ENCODE results near the gene DEFB124. TPM values are rescaled to one million over a fixed set of nuclear protein-coding genes. Genes with fewer than 3 reads are reported as not detected.

DEFB124 gene
- total RNA-seq, 2 experiments from 2014 or later = not detected

- CTCF ChIA-PET = no interaction called here
- peaks cover 13% of the 10 kb centered on the region for H3K27me3 Mint-ChIP-seq
Measured at GRCh38 chr20:31425797-31426196, 49.1 kb downstream of the DEFB124 start.

DNA sequence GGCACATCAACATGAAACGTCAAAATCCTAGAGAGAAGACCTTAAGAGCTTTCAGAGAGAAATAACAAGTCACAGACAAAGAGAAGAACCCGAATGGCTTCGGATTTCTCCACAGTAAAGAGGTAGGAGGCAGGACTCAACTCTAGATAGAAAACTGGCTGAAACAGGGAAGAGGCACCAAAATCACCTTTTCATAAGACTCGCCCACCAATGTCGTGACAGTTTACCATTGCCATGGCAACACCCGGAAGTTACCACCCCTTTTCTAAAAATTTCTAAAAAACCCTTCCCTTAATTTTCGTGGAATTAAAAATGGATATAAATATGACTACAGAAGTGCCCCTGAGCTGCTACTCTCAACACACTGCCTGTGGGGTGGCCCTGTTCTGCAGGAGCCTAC is 56.6 kb downstream of the DEFB124 start:
- Mint-ChIP-seq H3K27ac (no peak overlapping the region), H3K4me1 (ENCODE audit: low read depth) (no peaks in the 10 kb centered on the region), H3K4me3 (no peak overlapping the region), H3K27me3 (peaks cover 29% of the 10 kb centered on the region), H3K36me3 (ENCODE audit: low read depth) (no peaks in the 10 kb centered on the region), H3K9me3 (no peaks in the 10 kb centered on the region)
- H3K4me1 ChIP-seq (ENCODE audit: insufficient read depth, low read length) = no peaks in the 10 kb centered on the region
- CTCF ChIA-PET = no interaction called here
- no peaks in the 10 kb centered on the region for H3K9me3 ChIP-seq (ENCODE audit: control insufficient read depth in 1 of 2, insufficient read depth in 1 of 2, low read length in 2 of 2)
- no peaks in the 10 kb centered on the region for H3K36me3 ChIP-seq (ENCODE audit: insufficient read depth, low read length)
- H3K4me3 ChIP-seq (ENCODE audit: low read length) = no peak overlapping the region
- TF ChIP-seq, protein P1, sequence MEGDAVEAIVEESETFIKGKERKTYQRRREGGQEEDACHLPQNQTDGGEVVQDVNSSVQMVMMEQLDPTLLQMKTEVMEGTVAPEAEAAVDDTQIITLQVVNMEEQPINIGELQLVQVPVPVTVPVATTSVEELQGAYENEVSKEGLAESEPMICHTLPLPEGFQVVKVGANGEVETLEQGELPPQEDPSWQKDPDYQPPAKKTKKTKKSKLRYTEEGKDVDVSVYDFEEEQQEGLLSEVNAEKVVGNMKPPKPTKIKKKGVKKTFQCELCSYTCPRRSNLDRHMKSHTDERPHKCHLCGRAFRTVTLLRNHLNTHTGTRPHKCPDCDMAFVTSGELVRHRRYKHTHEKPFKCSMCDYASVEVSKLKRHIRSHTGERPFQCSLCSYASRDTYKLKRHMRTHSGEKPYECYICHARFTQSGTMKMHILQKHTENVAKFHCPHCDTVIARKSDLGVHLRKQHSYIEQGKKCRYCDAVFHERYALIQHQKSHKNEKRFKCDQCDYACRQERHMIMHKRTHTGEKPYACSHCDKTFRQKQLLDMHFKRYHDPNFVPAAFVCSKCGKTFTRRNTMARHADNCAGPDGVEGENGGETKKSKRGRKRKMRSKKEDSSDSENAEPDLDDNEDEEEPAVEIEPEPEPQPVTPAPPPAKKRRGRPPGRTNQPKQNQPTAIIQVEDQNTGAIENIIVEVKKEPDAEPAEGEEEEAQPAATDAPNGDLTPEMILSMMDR (IDR thresholded peaks at IDR 0.05) = no peak
- no peak overlapping the region for H3K27ac ChIP-seq (ENCODE audit: low read depth in 1 of 2, low read length in 2 of 2)
- peaks cover 0 to 3% of the 10 kb centered on the region in 2 experiments for H3K27me3 ChIP-seq (ENCODE audit: control insufficient read depth in 1 of 2, insufficient read depth in 2 of 2, low read length in 2 of 2)
- intact Hi-C loops (cut with DNase I, micrococcal nuclease) = no loop called here
- ATAC-seq (ENCODE audit: poor library complexity) = no peak
- POLR2A ChIA-PET = no interaction called here
- DNase-seq = no peak

More at GRCh38 chr20:31425797-31426196, 49.1 kb downstream of the DEFB124 start:
- TF ChIP-seq, protein P1 (IDR thresholded peaks at IDR 0.05) = no peak
- Mint-ChIP-seq H3K4me3 (no peak overlapping the region), H3K4me1 (ENCODE audit: low read depth) (no peaks in the 10 kb centered on the region), H3K9me3 (no peaks in the 10 kb centered on the region), H3K27ac (no peak overlapping the region), H3K36me3 (ENCODE audit: low read depth) (no peaks in the 10 kb centered on the region)
- POLR2A ChIA-PET = no interaction called here
- intact Hi-C loops (cut with DNase I, micrococcal nuclease) = no loop called here
- DNase-seq (no peak), ATAC-seq (ENCODE audit: poor library complexity) (no peak)
- peaks cover 0 to 1% of the 10 kb centered on the region in 2 experiments for H3K27me3 ChIP-seq (ENCODE audit: control insufficient read depth in 1 of 2, insufficient read depth in 2 of 2, low read length in 2 of 2)
- no peak overlapping the region for H3K27ac ChIP-seq (ENCODE audit: low read depth in 1 of 2, low read length in 2 of 2)
- no peak overlapping the region for H3K4me3 ChIP-seq (ENCODE audit: low read length)
- no peaks in the 10 kb centered on the region for H3K4me1 ChIP-seq (ENCODE audit: insufficient read depth, low read length)
- H3K9me3 ChIP-seq (ENCODE audit: control insufficient read depth in 1 of 2, insufficient read depth in 1 of 2, low read length in 2 of 2) = no peaks in the 10 kb centered on the region
- no peaks in the 10 kb centered on the region for H3K36me3 ChIP-seq (ENCODE audit: insufficient read depth, low read length)

DNA sequence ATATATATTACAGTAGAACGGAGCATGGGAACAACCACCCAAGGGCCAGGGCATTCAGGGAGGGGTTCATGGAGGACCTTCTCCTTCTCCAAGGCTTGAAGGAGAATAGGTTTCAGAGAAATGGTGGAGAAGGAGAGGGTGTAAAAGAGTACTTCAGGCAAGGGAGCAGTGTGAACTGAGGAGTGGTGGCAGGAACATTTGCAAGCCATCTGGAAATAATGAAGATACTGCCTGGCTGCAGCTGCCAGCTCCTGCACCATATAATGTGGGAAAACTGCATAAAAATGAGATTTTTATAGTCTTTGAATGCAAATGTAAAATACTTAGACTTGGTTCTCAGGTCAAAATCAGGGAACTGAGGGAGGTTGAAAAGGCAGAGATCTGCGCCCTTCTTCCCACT is 59.3 kb downstream of the DEFB124 start:
- no peak overlapping the region for H3K4me3 Mint-ChIP-seq
- ATAC-seq (ENCODE audit: poor library complexity) (no peak), DNase-seq (no peak)
- no peaks in the 10 kb centered on the region for H3K9me3 ChIP-seq (ENCODE audit: control insufficient read depth in 1 of 2, insufficient read depth in 1 of 2, low read length in 2 of 2)
- H3K4me3 ChIP-seq (ENCODE audit: low read length) = no peak overlapping the region
- TF ChIP-seq, protein P1 (IDR thresholded peaks at IDR 0.05) = no peak
- no peak overlapping the region for H3K27ac ChIP-seq (ENCODE audit: low read depth in 1 of 2, low read length in 2 of 2)
- H3K36me3 ChIP-seq (ENCODE audit: insufficient read depth, low read length) = no peaks in the 10 kb centered on the region
- POLR2A ChIA-PET = no interaction called here
- no peak overlapping the region for H3K27ac Mint-ChIP-seq
- H3K4me1 ChIP-seq (ENCODE audit: insufficient read depth, low read length) = no peaks in the 10 kb centered on the region
- CTCF ChIA-PET = no interaction called here
- no peaks in the 10 kb centered on the region for H3K4me1 Mint-ChIP-seq (ENCODE audit: low read depth)
- H3K9me3 Mint-ChIP-seq = no peaks in the 10 kb centered on the region
- H3K36me3 Mint-ChIP-seq (ENCODE audit: low read depth) = no peaks in the 10 kb centered on the region
- intact Hi-C loops (cut with DNase I, micrococcal nuclease) = no loop called here
- peaks cover 0 to 3% of the 10 kb centered on the region in 2 experiments for H3K27me3 ChIP-seq (ENCODE audit: control insufficient read depth in 1 of 2, insufficient read depth in 2 of 2, low read length in 2 of 2)
- H3K27me3 Mint-ChIP-seq = peaks cover 25% of the 10 kb centered on the region

Other genes starting within 250 kb of the DEFB124 start
- gene DEFB115, start 217.5 kb downstream of the DEFB124 start, total RNA-seq = not detected
- gene DEFB116, start 166.5 kb downstream of the DEFB124 start, total RNA-seq = not detected
- gene DEFB118, start 106.5 kb downstream of the DEFB124 start, total RNA-seq = not detected
- not detected for gene DEFB119, start 84.5 kb downstream of the DEFB124 start, total RNA-seq
- gene DEFB121, start 68.9 kb downstream of the DEFB124 start, total RNA-seq = not detected
- not detected for gene DEFB123, start 34.5 kb downstream of the DEFB124 start, total RNA-seq
- not detected for gene REM1, start 161 bp upstream of the DEFB124 start, total RNA-seq
- 100 to 1,000 TPM in 1 of 2 experiments, 10 to 100 TPM in 1; 97.8 to 113 TPM for gene HM13, start 39.3 kb upstream of the DEFB124 start, total RNA-seq
- gene ID1, start 130.2 kb upstream of the DEFB124 start, total RNA-seq = 10 to 100 TPM; 22.8 to 24.2 TPM
- not detected for gene COX4I2, start 162.8 kb upstream of the DEFB124 start, total RNA-seq
- gene BCL2L1, start 247.7 kb upstream of the DEFB124 start, total RNA-seq = 10 to 100 TPM; 11.8 to 11.9 TPM